K562 (cell line): ENCODE data around the gene NOL4L. TPM values are rescaled to one million over a fixed set of nuclear protein-coding genes. Genes with fewer than 3 reads are reported as not detected.
A peak's percentile ranks its signal among the peaks of the same experiment; 100 is the strongest.

Experiments used
- ATAC-seq: fragments of 200-7000 bp; cut with Tn5 transposase; 3 replicates; pipeline ENCODE4 v1.9.1; 2020; ENCODE audit warnings: moderate library complexity
- BruUV-seq: library from RNA; stranded (reverse); fragments of 400-500 nt; replicated peaks from 2 replicates; lab custom pipeline; 2021; lab: Mats Ljungman, UMichigan
- CTCF ChIA-PET: fragments of 300-600 bp; formaldehyde crosslinking; extraction: SDS; loops from one replicate; lab custom pipeline; 2021; ENCODE audit warnings: low intra/inter-chr PET ratio; lab: Yijun Ruan, JAX
- POLR2A ChIA-PET: fragments of 300-600, 350-650 bp; sonication (Branson Sonifier 250); formaldehyde crosslinking; extraction: SDS; loops from one replicate; lab custom pipeline; 2021; ENCODE audit warnings: antibody characterized with exemption, inconsistent platforms; lab: Yijun Ruan, JAX
- DNase-seq, 4 experiments: peaks; one replicate each; pipeline versions ENCODE4 v3.0.0 to v3.0.0-alpha.2; 2011 to 2018; ENCODE audit warnings: low spot score in 3 of 4, mixed read lengths in 3 of 4; ENCODE audit errors: extremely low read depth in 1 of 4
- FAIRE-seq: peaks from 2 replicates; lab custom pipeline; 2011; peaks lifted over from hg19 to GRCh38; lab: Jason Lieb, UNC
- H2AFZ ChIP-seq: 2 replicates; pipeline ENCODE4 v1.6.0; 2011; ENCODE audit warnings: low read depth, low read length, control low read depth, inconsistent platforms
- H3K27ac ChIP-seq: fragments of 200-600 bp; 3 replicates; pipeline ENCODE4 v1.8.0; 2011; ENCODE audit warnings: low read depth, mild to moderate bottlenecking, control low read depth, inconsistent platforms, low read length, moderate library complexity, mixed read lengths; ENCODE audit errors: extremely low read depth
- H3K27me3 ChIP-seq, 2 experiments: fragments of 300-600 bp in 1 of 2; 2 replicates in 1 of 2; 3 replicates in 1 of 2; pipeline versions ENCODE4 v1.6.0 to v1.8.0; 2011; ENCODE audit warnings: inconsistent platforms in 2 of 2, low read length in 2 of 2, mild to moderate bottlenecking in 1 of 2, mixed read lengths in 1 of 2, moderate library complexity in 1 of 2; ENCODE audit not compliant: control insufficient read depth in 2 of 2, insufficient read depth in 2 of 2
- H3K36me3 ChIP-seq: fragments of 300-600 bp; 3 replicates; pipeline ENCODE4 v1.8.0; 2011; ENCODE audit warnings: mild to moderate bottlenecking, low read length, inconsistent platforms; ENCODE audit not compliant: control insufficient read depth, insufficient read depth
- H3K4me1 ChIP-seq, 2 experiments: fragments of 200-600 bp in 1 of 2; replicated peaks in 1 of 2; 2 replicates in 1 of 2; 3 replicates in 1 of 2; pipeline versions ENCODE4 v1.5.1 to v1.8.0; 2011; ENCODE audit warnings: inconsistent platforms in 2 of 2, low read length in 2 of 2, mild to moderate bottlenecking in 1 of 2, mixed read lengths in 1 of 2, moderate library complexity in 1 of 2; ENCODE audit not compliant: control insufficient read depth in 2 of 2, insufficient read depth in 2 of 2
- H3K4me2 ChIP-seq: 2 replicates; pipeline ENCODE4 v1.6.1; 2011; ENCODE audit warnings: low read length, control low read depth, inconsistent platforms, mixed read lengths; ENCODE audit not compliant: insufficient read depth
- H3K4me3 ChIP-seq: fragments of 200-600 bp; sonication (generic), shearing (Covaris generic); 2 replicates; pipeline ENCODE4 v1.5.1; 2016; ENCODE audit warnings: control low read depth, inconsistent platforms
- H3K79me2 ChIP-seq: fragments of 200-600 bp; 3 replicates; pipeline ENCODE4 v1.8.0; 2011; ENCODE audit warnings: low read length, inconsistent platforms; ENCODE audit not compliant: control insufficient read depth, insufficient read depth
- H3K9ac ChIP-seq, 2 experiments: 2 replicates each; pipeline versions ENCODE4 v1.6.0 to v1.6.1; 2011; ENCODE audit warnings: low read depth in 2 of 2, low read length in 2 of 2, control low read depth in 1 of 2, inconsistent platforms in 1 of 2, mild to moderate bottlenecking in 1 of 2, mixed read lengths in 1 of 2; ENCODE audit not compliant: insufficient read depth in 1 of 2
- H3K9me1 ChIP-seq: one replicate; pipeline ENCODE4 v1.6.0; 2011; ENCODE audit warnings: inconsistent platforms, mild to moderate bottlenecking, low read length, moderate library complexity; ENCODE audit not compliant: control insufficient read depth, insufficient read depth
- H3K9me3 ChIP-seq: replicated peaks from 2 replicates; pipeline ENCODE4 v1.5.1; 2011; ENCODE audit warnings: low read depth, low read length, inconsistent platforms; ENCODE audit not compliant: control insufficient read depth, insufficient read depth
- H4K20me1 ChIP-seq: replicated peaks from 2 replicates; pipeline ENCODE4 v1.6.1; 2011; ENCODE audit warnings: low read length, inconsistent platforms, mixed read lengths; ENCODE audit not compliant: control insufficient read depth, insufficient read depth
- BCOR ChIP-seq: fragments of 450-650 bp; IDR thresholded peaks from 2 replicates; pipeline ENCODE4 v1.6.1; 2016
- ESRRA ChIP-seq: fragments of 450-650 bp; IDR thresholded peaks from 2 replicates; pipeline ENCODE4 v1.6.1; 2014; ENCODE audit warnings: low read depth, mild to moderate bottlenecking, moderate library complexity, borderline replicate concordance
- KDM1A ChIP-seq, 2 experiments: fragments of 450-650 bp; IDR thresholded peaks; 2 replicates each; pipeline ENCODE4 v1.6.1; 2016; ENCODE audit warnings: mild to moderate bottlenecking in 2 of 2
- RBM25 ChIP-seq: fragments of 200-400 bp; formaldehyde crosslinking; IDR thresholded peaks from 2 replicates; pipeline ENCODE4 v1.6.1; 2018; ENCODE audit warnings: low read length, low read depth, moderate library complexity; ENCODE audit not compliant: severe bottlenecking
- ZSCAN32 ChIP-seq: fragments of 450-650 bp; formaldehyde crosslinking; IDR thresholded peaks from 2 replicates; pipeline ENCODE4 v1.4.0; 2020; ENCODE audit warnings: mild to moderate bottlenecking, moderate library complexity
- WGBS: fragments of 100-300 bp; shearing (Covaris generic); methylation state at CpG from one replicate; pipeline ENCODE4 v1.1.6; 2016; ENCODE audit warnings: low coverage, mixed read lengths; ENCODE audit not compliant: insufficient coverage; ENCODE audit errors: missing lambda C conversion rate; 5-methylcytosine and 5-hydroxymethylcytosine counted together
- in situ Hi-C: fragments of 300-500 bp; cut with MboI; formaldehyde crosslinking; loops from 4 replicates; pipeline ENCODE4 v1.15.0; 2018; ENCODE audit warnings: inconsistent platforms, mixed read lengths
- intact Hi-C: fragments of 100-400 bp; cut with micrococcal nuclease; formaldehyde crosslinking; loops from 2 replicates; pipeline ENCODE4 v1.14.2; 2022
- polyA plus RNA-seq, 8 experiments: library from polyadenylated mRNA; depleted of rRNA in 4 of 8; stranded (reverse) in 5 of 8; unstranded in 3 of 8; fragments of >200 nt; fragmentation: Nextera tagmentation in 2 of 8; fragmentation: Illumina TruSeq in 1 of 8; extraction: Ambion mirVana in 2 of 8; extraction: Trizol in 1 of 8; gene quantifications; 2 replicates each; pipeline versions ENCODE4 v1.2.1 to v1.2.3, GENCODE V29; 2011 to 2014; ENCODE audit warnings: inconsistent platforms in 1 of 8, missing spikeins in 1 of 8
- total RNA-seq, 7 experiments: library from RNA; depleted of rRNA in 6 of 7; stranded (reverse); fragments of >200 nt in 6 of 7; fragmentation: Illumina TruSeq in 2 of 7; extraction: Trizol in 2 of 7; gene quantifications; 2 replicates each; pipeline versions ENCODE4 v1.2.1 to v1.2.3, GENCODE V29; 2011 to 2021; ENCODE audit warnings: low replicate concordance in 1 of 7
- TF ChIP-seq, protein P1 (sequence below), 2 experiments: fragments of 450-650 bp in 1 of 2; sonication (generic) in 1 of 2; formaldehyde crosslinking in 1 of 2; IDR thresholded peaks; 2 replicates each; pipeline versions ENCODE4 v1.7.1 to v1.9.0; 2016 to 2022; ENCODE audit warnings: inconsistent platforms in 1 of 2, mild to moderate bottlenecking in 1 of 2, missing genetic modification reagents in 1 of 2
- TF ChIP-seq, protein P2 (sequence below): IDR thresholded peaks from 2 replicates; pipeline ENCODE4 v1.6.1; 2016; ENCODE audit warnings: missing genetic modification characterization, missing compliant biosample characterization

Gene NOL4L
- total and polyA plus RNA-seq, 9 of the 15 experiments (the other 6 are each of a cell fraction or from before 2014, with no cell fraction given), result 5.1 to 36.2 (median 13.6) TPM

DNA sequence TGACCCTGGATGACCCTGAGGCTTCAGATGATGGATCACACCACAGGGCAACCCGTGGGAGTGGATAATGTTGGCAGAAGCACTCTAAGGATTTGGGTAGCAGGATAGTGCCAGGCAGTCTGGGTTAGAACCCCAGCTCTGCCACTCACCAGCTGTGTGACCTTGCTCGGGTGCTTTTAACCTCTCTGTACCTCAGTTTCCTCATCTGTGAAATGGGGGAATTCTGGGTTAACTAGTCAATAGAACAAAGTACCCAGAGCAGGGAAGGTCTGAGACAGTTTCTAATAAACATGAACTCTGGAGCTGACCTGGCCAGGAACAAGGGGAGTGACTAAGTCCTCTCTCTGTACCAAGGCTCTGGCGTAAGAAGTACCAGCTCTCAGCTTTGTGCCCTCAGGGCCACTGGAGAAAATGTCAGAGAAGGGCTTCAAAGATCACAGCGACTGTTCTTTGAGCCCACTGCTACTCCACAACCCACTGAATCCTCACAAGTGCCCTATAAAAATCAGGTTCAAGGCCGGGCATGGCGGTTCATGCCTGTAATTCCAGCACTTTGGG is 14.7 kb upstream of the NOL4L start:
- Histone ChIP-seq H2AFZ (no peak overlapping the region), H3K9ac (no peak overlapping the region), H3K4me2 (no peak overlapping the region), H3K27me3 (no peaks in the 10 kb centered on the region), H3K9me3 (no peaks in the 10 kb centered on the region), H3K36me3 (peaks cover 20% of the 10 kb centered on the region; the same call in 1 of the 3 replicates), H3K27ac (no peak overlapping the region), H3K4me1 (peaks cover 0 to 16% of the 10 kb centered on the region in 2 experiments; a peak in 2 of 5 replicates), H3K9me1 (no peaks in the 10 kb centered on the region), H3K4me3 (no peak overlapping the region), H3K79me2 (peaks cover 1% of the 10 kb centered on the region; the same call in 1 of the 3 replicates), H4K20me1 (peaks cover 7% of the 10 kb centered on the region; the same call in 1 of the 2 replicates)
- no peak for FAIRE-seq
- ChIA-PET POLR2A (interaction anchor here (1.3 to 2.0 kb wide), 3 partner anchors 9 to 12 kb away, joined by 4 to 5 read pairs (median 4); no protein-coding TSS in a partner anchor), CTCF (no interaction called here)
- intact Hi-C loops (no loop called here), in situ Hi-C loops (no loop called here)
- no peak for DNase-seq
- TF ChIP-seq RBM25 (peak; percentile 72), ZSCAN32 (CRISPR knock-in tag) (no peak), ESRRA (peak; percentile 77), BCOR (peak; percentile 66; the same call in 1 of the 2 replicates), KDM1A (IDR thresholded peaks at IDR 0.05) (peak; percentile 33 to 39; a peak in 2 of 4 replicates)
- TF ChIP-seq, protein P1, sequence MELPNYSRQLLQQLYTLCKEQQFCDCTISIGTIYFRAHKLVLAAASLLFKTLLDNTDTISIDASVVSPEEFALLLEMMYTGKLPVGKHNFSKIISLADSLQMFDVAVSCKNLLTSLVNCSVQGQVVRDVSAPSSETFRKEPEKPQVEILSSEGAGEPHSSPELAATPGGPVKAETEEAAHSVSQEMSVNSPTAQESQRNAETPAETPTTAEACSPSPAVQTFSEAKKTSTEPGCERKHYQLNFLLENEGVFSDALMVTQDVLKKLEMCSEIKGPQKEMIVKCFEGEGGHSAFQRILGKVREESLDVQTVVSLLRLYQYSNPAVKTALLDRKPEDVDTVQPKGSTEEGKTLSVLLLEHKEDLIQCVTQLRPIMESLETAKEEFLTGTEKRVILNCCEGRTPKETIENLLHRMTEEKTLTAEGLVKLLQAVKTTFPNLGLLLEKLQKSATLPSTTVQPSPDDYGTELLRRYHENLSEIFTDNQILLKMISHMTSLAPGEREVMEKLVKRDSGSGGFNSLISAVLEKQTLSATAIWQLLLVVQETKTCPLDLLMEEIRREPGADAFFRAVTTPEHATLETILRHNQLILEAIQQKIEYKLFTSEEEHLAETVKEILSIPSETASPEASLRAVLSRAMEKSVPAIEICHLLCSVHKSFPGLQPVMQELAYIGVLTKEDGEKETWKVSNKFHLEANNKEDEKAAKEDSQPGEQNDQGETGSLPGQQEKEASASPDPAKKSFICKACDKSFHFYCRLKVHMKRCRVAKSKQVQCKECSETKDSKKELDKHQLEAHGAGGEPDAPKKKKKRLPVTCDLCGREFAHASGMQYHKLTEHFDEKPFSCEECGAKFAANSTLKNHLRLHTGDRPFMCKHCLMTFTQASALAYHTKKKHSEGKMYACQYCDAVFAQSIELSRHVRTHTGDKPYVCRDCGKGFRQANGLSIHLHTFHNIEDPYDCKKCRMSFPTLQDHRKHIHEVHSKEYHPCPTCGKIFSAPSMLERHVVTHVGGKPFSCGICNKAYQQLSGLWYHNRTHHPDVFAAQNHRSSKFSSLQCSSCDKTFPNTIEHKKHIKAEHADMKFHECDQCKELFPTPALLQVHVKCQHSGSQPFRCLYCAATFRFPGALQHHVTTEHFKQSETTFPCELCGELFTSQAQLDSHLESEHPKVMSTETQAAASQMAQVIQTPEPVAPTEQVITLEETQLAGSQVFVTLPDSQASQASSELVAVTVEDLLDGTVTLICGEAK (IDR thresholded peaks at IDR 0.05), result no peak
- TF ChIP-seq, protein P1 (CRISPR knock-in tag; IDR thresholded peaks at IDR 0.05), result no peak
- TF ChIP-seq, protein P2, sequence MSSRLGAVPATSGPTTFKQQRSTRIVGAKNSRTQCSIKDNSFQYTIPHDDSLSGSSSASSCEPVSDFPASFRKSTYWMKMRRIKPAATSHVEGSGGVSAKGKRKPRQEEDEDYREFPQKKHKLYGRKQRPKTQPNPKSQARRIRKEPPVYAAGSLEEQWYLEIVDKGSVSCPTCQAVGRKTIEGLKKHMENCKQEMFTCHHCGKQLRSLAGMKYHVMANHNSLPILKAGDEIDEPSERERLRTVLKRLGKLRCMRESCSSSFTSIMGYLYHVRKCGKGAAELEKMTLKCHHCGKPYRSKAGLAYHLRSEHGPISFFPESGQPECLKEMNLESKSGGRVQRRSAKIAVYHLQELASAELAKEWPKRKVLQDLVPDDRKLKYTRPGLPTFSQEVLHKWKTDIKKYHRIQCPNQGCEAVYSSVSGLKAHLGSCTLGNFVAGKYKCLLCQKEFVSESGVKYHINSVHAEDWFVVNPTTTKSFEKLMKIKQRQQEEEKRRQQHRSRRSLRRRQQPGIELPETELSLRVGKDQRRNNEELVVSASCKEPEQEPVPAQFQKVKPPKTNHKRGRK (tag), result no peak
- no TSS peak for BruUV-seq
- no peak for ATAC-seq
- 80% methylated on average over 6 of the region's 6 CpGs for WGBS
